Calu3 (cell line): ENCODE measurements around the gene TUBGCP6. TPM values are rescaled to one million over a fixed set of nuclear protein-coding genes. Genes with fewer than 3 reads are reported as not detected.

Source experiments
- BruUV-seq: library from RNA; stranded (reverse); fragments of 400-500 nt; replicated peaks from 2 replicates; lab custom pipeline; 2021; lab: Mats Ljungman, UMichigan
- CTCF ChIA-PET: fragments of 300-600 bp; sonication (Branson Sonifier 250); formaldehyde crosslinking; loops from one replicate; lab custom pipeline; 2022; ENCODE audit warnings: antibody characterized with exemption; lab: Charles Lee
- DNase-seq: peaks from one replicate; pipeline ENCODE4 v3.0.0; 2022
- H3K27ac Mint-ChIP-seq: one replicate; pipeline ENCODE4 v1.8.0; 2022; ENCODE audit warnings: mixed read lengths; ENCODE audit not compliant: unreplicated experiment
- H3K27me3 Mint-ChIP-seq: one replicate; pipeline ENCODE4 v1.8.0; 2022; ENCODE audit warnings: mixed read lengths; ENCODE audit not compliant: unreplicated experiment
- H3K36me3 Mint-ChIP-seq: one replicate; pipeline ENCODE4 v1.8.0; 2022; ENCODE audit warnings: mild to moderate bottlenecking, moderate library complexity, mixed read lengths; ENCODE audit not compliant: insufficient read depth, unreplicated experiment
- H3K4me1 Mint-ChIP-seq: one replicate; pipeline ENCODE4 v1.8.0; 2022; ENCODE audit warnings: mild to moderate bottlenecking, low read depth, mixed read lengths; ENCODE audit not compliant: unreplicated experiment
- H3K4me3 Mint-ChIP-seq: one replicate; pipeline ENCODE4 v1.8.0; 2022; ENCODE audit warnings: mild to moderate bottlenecking, low read depth, moderate library complexity, mixed read lengths; ENCODE audit not compliant: unreplicated experiment
- H3K9me3 Mint-ChIP-seq: one replicate; pipeline ENCODE4 v1.8.0; 2022; ENCODE audit warnings: low read depth, mixed read lengths; ENCODE audit not compliant: unreplicated experiment
- intact Hi-C: fragments of 100-400 bp; cut with micrococcal nuclease; formaldehyde crosslinking; loops from one replicate; pipeline ENCODE4 v1.10.0; 2022; ENCODE audit not compliant: unreplicated experiment
- total RNA-seq: library from RNA; stranded (reverse); gene quantifications from 2 replicates; pipeline ENCODE4 v1.2.3, GENCODE V29; 2022
- TF ChIP-seq, protein P1 (sequence below): fragments of 200-600 bp; IDR thresholded peaks from one replicate; pipeline ENCODE4 v1.8.0; 2022; ENCODE audit warnings: antibody characterized with exemption; ENCODE audit not compliant: unreplicated experiment

TUBGCP6 gene
- total RNA-seq, 1 experiment from 2014 or later, result 49.7 TPM

DNA sequence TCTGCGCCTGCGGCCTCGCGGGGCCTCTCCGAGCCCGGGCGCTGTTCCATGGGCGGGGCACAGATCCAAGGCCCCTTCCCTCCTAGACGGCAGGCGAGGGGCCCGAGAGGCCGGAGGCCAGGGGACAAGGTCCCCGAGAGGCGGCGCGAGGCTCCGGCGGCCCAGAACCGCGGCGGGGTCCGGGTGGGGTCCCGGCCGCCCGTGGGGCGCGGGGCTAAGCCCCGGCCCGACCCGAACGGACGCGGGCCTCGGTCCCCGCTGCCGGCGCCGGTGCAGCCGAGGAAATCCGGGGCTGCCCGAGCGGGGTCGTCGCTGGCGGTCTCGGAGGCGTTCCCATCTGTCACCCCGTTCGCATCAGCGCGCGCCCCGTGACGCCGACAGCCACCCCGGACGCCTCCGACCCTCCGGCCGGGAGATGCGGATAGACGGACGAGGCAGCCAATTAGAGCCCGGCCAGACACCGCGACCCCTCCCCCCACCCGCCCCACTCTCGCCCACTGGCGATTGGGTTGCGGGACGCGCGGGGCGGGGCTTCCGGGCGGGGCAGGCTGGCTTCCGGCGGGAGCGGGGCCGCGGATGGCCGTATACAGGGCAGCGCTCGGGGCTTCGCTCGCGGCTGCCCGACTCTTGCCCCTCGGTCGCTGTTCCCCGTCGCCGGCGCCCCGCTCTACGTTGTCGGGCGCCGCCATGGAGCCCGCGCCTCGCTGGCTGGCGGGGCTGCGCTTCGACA is 44.2 kb downstream of the TUBGCP6 start, which contains the start of gene SELENOO:
Gene SELENOO, plus strand, starts transcription at position 551 of the 730 bp plus-strand sequence. Its CDS starts 26 bp downstream, at position 577.
- TF ChIP-seq, protein P1, sequence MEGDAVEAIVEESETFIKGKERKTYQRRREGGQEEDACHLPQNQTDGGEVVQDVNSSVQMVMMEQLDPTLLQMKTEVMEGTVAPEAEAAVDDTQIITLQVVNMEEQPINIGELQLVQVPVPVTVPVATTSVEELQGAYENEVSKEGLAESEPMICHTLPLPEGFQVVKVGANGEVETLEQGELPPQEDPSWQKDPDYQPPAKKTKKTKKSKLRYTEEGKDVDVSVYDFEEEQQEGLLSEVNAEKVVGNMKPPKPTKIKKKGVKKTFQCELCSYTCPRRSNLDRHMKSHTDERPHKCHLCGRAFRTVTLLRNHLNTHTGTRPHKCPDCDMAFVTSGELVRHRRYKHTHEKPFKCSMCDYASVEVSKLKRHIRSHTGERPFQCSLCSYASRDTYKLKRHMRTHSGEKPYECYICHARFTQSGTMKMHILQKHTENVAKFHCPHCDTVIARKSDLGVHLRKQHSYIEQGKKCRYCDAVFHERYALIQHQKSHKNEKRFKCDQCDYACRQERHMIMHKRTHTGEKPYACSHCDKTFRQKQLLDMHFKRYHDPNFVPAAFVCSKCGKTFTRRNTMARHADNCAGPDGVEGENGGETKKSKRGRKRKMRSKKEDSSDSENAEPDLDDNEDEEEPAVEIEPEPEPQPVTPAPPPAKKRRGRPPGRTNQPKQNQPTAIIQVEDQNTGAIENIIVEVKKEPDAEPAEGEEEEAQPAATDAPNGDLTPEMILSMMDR, result no peak
- Mint-ChIP-seq H3K4me1 (peaks cover 16% of the 10 kb centered on the region), H3K27ac (peak within 1 kb of the TSS; percentile 47), H3K9me3 (no peaks in the 10 kb centered on the region), H3K4me3 (peak within 1 kb of the TSS; percentile 76), H3K27me3 (no peaks in the 10 kb centered on the region), H3K36me3 (peaks cover 81% of the 10 kb centered on the region)
- CTCF ChIA-PET, result no interaction called here
- DNase-seq, result peak; percentile 93
- BruUV-seq, result TSS peak; percentile 69
- intact Hi-C loops, result no loop called here

GRCh38 chr22:50199829-50200460 is 44.9 kb downstream of the TUBGCP6 start:
- DNase-seq, result no peak
- CTCF ChIA-PET, result no interaction called here
- Mint-ChIP-seq H3K27ac (peak overlapping the region; percentile 47), H3K27me3 (no peaks in the 10 kb centered on the region), H3K4me1 (peaks cover 14% of the 10 kb centered on the region), H3K9me3 (no peaks in the 10 kb centered on the region), H3K4me3 (peak overlapping the region; percentile 76), H3K36me3 (peaks cover 81% of the 10 kb centered on the region)
- intact Hi-C loops, result no loop called here
- TF ChIP-seq, protein P1, result no peak
- no TSS peak for BruUV-seq

GRCh38 chr22:50199251-50199721 is 45.5 kb downstream of the TUBGCP6 start:
- H3K27ac Mint-ChIP-seq, result peak overlapping the region; percentile 47
- H3K4me1 Mint-ChIP-seq, result peaks cover 9% of the 10 kb centered on the region
- BruUV-seq, result no TSS peak
- DNase-seq, result no peak
- H3K36me3 Mint-ChIP-seq, result peaks cover 81% of the 10 kb centered on the region
- CTCF ChIA-PET, result no interaction called here
- H3K9me3 Mint-ChIP-seq, result no peaks in the 10 kb centered on the region
- H3K27me3 Mint-ChIP-seq, result no peaks in the 10 kb centered on the region
- TF ChIP-seq, protein P1, result no peak
- intact Hi-C loops, result no loop called here
- peak overlapping the region; percentile 76 for H3K4me3 Mint-ChIP-seq

- Mint-ChIP-seq H3K27me3 (no peaks in the 10 kb centered on the region), H3K36me3 (peaks cover 78% of the 10 kb centered on the region), H3K9me3 (no peaks in the 10 kb centered on the region), H3K27ac (no peak overlapping the region), H3K4me1 (peaks cover 9% of the 10 kb centered on the region), H3K4me3 (no peak overlapping the region)
- intact Hi-C loops, result no loop called here
- BruUV-seq, result no TSS peak
- CTCF ChIA-PET, result no interaction called here
- DNase-seq, result no peak
- TF ChIP-seq, protein P1, result no peak
Observed at GRCh38 chr22:50198624-50199017, 46.2 kb downstream of the TUBGCP6 start.
